Stimulated activated CD8-positive, alpha-beta memory T cell treated with anti-CD3 and anti-CD28 coated beads, Interleukin-4, amount 100 ng/mL, for 1 hour (primary cell): ENCODE measurements around the gene C20orf144.
"Not testable (repeated sequence)": the region's sequence is repeated elsewhere in the genome, so short reads cannot be mapped to it uniquely, and the experiment has no call there.

ENCODE experiments used
- DNase-seq, 2 donors: peaks; one replicate each; pipeline ENCODE4 v3.0.0-alpha.2; 2020; ENCODE audit warnings: low read depth in 2 of 2, low spot score in 1 of 2

C20orf144 gene

GRCh38 chr20:33662172-33662571, at the start of gene C20orf144:
Gene C20orf144, plus strand, starts transcription at chr20:33662327. Its CDS starts 19 bp downstream, at chr20:33662346.
- DNase-seq = no peak

GRCh38 chr20:33621717-33622400, 40.3 kb upstream of the C20orf144 start:
- DNase-seq = no peak

GRCh38 chr20:33622705-33623365, 39.3 kb upstream of the C20orf144 start:
- no peak for DNase-seq

- DNase-seq = no peak
Measured at GRCh38 chr20:33624399-33624798, 37.7 kb upstream of the C20orf144 start.

GRCh38 chr20:33626190-33626589, 35.9 kb upstream of the C20orf144 start:
- no peak for DNase-seq

GRCh38 chr20:33627577-33628216, 34.4 kb upstream of the C20orf144 start:
- no peak for DNase-seq

- no peak for DNase-seq
Measured at GRCh38 chr20:33629533-33629932, 32.6 kb upstream of the C20orf144 start.

GRCh38 chr20:33629979-33630378, 32.1 kb upstream of the C20orf144 start:
- DNase-seq = no peak

- DNase-seq = no peak
Measured at GRCh38 chr20:33630507-33630906, 31.6 kb upstream of the C20orf144 start.

GRCh38 chr20:33631910-33632309, 30.2 kb upstream of the C20orf144 start:
- not testable (repeated sequence) for DNase-seq

- DNase-seq = no peak
Measured at GRCh38 chr20:33635341-33635740, 26.8 kb upstream of the C20orf144 start.

GRCh38 chr20:33636776-33637175, 25.4 kb upstream of the C20orf144 start:
- no peak for DNase-seq

- no peak for DNase-seq
Measured at GRCh38 chr20:33640287-33640686, 21.8 kb upstream of the C20orf144 start.

- DNase-seq = no peak
Measured at GRCh38 chr20:33644313-33645071, 17.6 kb upstream of the C20orf144 start.

- DNase-seq = no peak
Measured at GRCh38 chr20:33645072-33645358, 17.1 kb upstream of the C20orf144 start.

- DNase-seq = no peak
Measured at GRCh38 chr20:33645396-33645795, 16.7 kb upstream of the C20orf144 start.

- DNase-seq = no peak
Measured at GRCh38 chr20:33646191-33646590, 15.9 kb upstream of the C20orf144 start.

- DNase-seq = not testable (repeated sequence)
Measured at GRCh38 chr20:33646959-33647602, 15.0 kb upstream of the C20orf144 start.

- no peak for DNase-seq
Measured at GRCh38 chr20:33647603-33648395, 14.3 kb upstream of the C20orf144 start.

GRCh38 chr20:33648396-33649004, 13.6 kb upstream of the C20orf144 start:
- no peak for DNase-seq
